Stimulated activated CD8-positive, alpha-beta memory T cell treated with anti-CD3 and anti-CD28 coated beads, Interleukin-4, amount 100 ng/mL, for 4 hours (primary cell): ENCODE measurements around the gene WDR70.
"Not testable (repeated sequence)": the region's sequence is repeated elsewhere in the genome, so short reads cannot be mapped to it uniquely, and the experiment has no call there.

ENCODE experiments used
- DNase-seq, 2 donors: peaks; one replicate each; pipeline ENCODE4 v3.0.0-alpha.2; 2020; ENCODE audit warnings: low read depth in 2 of 2, low spot score in 1 of 2

The WDR70 gene

DNA sequence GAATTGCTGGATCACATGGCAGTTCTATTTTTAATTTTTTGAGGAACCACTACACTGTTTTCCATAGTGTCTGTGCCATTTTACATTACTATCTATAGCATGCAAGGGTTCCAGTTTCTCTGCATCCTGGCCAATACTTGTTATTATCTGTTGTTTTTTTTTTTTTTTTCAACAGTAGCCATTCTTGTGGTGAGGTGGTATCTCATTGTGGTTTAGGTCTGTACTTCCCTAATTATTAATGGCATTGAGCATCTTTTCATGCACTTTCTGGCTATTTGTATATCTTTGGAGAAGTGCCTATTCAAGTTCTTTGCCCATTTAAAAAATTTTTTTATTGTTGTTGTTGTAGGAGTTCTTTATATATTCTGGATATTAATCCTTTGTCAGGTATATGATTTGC, 363.0 kb downstream of the WDR70 start:
- DNase-seq = no peak

DNA sequence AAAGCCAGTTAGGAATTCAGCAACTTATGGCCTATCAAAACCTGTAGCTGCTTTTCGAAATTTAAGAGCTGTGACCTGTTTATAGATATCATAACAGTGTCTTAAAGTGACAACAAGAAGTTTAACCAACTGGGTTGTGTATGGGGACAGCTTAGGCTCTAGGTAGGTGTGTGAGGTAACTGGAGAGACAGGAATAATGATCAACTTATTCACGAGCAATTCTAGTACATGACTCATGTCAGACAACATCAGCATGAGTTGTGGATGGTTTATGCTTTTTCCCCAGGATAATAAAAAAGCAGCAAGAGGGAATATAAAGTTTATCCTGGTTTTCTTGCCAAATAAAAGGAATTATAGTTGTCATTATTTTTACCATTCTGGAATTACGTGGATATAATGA, 372.1 kb downstream of the WDR70 start:
- no peak for DNase-seq

DNA sequence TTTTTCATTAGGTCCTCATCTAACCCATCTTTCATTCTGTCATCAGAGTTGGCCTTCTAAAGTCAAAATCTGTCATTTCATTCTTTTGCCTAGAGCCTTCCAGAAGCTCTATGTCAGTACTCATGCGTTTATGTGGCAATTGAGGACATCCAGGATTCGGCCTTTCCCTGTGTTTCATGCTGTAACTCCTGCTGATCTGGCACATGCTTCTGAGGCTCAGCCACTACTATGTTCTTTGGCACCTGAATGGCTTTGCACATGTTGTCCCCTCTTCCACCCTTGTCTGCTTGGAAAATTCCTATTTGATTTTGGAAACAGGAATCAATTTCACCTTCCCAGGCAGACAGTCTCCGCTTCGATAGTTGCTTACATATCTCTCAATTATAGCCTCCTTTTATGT, 375.9 kb downstream of the WDR70 start:
- DNase-seq = no peak

DNA sequence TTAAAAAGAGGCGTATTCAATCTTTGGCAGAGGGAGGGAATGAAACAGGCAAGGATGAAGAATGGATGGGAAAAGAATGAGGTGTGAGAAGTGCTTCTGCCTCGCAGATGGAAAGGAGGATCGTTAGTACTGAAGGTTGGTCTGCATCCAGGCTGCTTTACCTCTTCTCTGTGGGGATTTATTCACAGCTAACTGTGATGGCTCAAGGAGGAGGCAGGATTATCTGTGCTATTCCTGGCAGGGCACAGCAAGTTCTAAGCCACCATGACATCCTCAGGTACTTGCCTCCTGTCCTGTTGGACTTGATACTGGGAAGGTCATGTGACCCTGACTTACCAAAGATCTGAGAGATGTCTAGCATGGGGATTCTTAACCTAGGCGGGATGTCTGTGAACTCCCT, 376.5 kb downstream of the WDR70 start:
- no peak for DNase-seq

DNA sequence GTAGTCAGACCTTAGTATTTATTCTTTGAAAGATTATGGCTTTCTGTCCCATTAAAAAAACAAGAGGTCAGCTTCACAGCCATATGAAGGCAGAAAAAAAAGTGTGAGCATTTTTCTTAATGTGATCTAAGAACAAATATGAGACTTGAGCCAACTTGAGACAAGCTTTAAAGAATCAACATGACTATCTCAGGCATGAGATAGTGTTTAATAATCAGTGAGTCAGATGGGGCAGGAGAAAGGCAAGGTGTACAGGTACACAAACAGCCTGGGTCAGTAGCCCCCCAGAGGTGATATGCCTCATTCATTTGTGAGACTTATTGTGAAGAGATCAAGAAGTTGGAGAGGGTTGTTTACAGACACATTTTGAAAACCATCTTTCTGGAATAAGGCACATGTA, 377.1 kb downstream of the WDR70 start:
- no peak for DNase-seq

DNA sequence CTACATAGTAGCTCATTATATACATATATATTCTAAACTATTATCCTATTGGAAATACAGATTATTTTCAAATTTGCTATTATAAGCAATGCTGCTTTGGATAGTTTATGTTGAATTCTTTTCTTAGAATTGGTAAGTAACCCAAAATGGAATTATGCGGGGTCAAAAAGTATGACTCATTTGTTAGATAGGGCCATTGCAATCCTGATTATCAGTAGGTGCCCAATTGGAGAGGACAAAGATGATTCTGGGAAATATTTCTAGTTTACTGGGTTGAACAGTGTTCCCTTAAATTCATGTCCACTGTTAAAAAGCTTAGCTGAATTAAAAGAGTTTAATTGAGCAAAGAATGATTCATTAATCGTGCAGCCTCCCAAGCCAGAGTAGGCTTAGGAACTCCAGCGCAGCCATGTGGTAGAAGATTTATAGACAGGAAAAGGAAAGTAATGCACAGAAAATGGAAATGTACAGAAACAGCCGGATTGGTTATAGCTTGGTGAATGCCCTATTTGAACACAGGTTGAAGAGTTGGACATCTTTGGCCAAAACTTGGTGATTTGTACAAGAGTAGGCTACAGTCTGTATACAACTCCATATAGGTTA, 379.0 kb downstream of the WDR70 start:
- DNase-seq = no peak

DNA sequence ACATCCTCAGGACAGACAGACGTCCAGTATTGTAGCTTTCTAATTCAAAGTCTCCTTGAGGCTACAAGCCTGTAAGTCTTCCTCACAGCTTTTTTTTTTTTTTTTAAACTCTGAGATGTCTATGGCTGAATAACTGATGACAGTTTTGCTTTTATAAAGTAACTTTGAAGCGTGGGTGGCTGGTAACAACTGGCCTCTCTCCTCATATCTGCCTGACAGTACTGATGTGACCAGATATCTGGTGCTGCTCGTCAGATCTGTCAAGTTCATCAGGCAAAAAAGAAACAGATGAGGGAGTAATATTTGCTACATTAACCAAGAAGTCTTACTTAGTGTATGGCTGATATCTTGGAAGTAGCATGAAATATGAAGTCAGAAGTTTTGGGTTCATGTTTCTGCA, 388.1 kb downstream of the WDR70 start:
- DNase-seq = no peak

DNA sequence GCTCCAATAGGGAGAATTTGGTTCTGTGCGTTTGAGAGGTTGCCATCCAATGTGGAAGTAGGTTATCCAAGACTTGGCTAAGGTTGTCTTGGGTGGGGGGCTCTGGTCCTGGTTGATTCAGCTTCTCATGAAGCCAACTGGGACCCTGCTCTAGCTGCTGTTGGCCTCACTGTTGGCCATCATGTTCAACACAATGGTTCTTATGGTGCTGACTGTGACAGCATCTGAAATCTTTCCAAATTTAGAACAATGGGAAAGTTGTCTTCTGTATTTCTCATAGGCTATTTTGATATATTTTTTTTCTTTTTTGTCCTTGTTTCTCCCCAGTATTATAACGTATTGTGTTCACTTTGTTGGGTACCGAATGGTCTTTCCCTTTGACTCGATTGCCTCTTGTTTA, 388.8 kb downstream of the WDR70 start:
- DNase-seq = no peak

DNA sequence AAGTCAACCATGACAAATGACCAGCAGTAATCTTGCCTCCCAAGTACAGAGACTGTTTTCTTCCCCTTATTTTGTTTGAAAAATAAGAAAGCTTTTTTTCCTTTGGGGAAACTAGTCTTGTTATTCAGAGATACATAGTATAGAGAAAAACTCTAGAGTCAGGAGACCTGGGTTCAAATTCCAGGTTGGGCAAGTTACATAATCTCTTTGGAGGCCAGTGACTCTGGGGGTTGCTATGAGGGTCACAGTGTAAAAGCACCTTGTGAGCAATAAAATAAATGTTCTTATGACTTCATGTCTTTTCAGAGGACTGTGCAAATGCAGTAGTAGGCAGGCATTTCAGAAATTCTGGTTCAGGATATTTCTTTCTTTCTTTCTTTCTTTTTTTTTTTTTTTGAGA, 389.3 kb downstream of the WDR70 start:
- DNase-seq = no peak

DNA sequence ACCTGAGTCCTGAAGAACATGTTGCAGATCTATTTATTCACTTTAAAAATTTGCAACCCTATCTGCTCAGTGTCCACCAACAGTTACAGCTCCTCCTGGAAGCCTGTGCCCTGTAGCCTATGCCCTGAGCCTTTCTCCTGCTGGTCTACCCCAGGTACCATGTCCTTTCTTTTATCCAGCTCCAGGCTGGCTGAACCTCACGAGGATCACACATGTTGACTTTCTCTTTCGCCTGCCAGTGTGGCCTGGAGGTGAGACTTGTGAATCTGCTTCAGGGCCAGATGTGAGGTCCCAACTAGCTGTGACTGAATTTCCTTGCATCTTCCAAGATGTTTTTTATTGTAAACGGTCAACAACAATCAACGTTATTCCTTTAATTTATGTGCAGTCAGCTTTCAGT, 390.0 kb downstream of the WDR70 start:
- DNase-seq = no peak

DNA sequence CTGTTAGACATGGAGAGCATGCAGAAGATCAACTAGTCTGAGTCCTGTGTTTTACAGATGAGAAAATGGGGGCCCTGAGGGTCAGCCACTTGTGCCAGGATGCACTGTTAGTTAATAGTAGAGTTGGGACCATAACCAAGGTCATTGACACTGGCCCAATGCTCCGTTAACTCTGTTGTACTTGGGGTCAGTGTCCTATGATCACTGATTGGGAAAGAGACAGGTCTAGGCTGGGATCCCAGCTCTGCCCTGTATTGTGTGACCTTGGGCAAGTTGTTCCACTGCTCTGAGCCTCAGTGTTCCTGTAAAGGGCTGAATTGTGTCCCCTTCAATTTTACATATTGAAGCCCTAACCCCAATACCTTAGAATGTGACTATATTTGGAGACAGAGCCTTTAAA, 390.7 kb downstream of the WDR70 start:
- DNase-seq = no peak

DNA sequence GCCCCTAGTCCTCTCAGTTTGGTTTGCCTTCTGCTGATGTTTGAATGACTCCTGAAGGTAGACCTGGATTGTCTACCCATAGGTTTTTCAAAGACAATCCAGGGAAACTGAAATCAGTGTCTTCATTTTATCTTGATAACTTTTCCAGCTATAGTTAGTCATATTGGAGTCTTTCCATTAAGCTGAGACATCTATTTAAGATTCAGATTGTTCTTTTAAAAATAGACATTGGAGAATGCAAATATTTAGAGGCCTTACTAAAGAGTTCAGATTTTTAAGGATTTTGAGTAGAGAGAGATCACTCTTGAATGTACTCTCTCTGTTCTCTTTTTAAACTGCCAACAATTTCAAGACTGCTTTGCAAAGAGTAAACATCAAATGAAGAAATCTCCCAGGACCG, 391.7 kb downstream of the WDR70 start:
- DNase-seq = no peak

DNA sequence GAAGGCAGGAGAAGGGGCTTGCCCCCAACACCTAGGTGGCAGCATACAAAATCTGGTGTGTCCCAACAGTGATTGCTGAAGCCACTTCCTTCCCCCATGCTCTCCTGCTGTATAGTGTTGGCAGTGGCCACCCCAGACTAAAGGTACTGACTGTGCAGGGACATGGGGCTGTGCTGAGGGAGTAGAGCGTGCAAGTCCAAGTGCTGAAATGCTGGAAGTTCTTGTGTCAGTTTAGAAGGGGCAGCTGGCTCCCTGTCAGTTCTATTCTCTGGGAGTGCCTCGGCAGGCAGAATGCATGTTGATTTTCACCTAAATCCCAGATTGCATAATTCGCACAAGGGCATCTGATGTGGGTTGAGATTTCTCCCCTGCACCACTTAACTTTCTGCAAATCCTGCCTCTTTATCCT, 392.1 kb downstream of the WDR70 start:
- no peak for DNase-seq

DNA sequence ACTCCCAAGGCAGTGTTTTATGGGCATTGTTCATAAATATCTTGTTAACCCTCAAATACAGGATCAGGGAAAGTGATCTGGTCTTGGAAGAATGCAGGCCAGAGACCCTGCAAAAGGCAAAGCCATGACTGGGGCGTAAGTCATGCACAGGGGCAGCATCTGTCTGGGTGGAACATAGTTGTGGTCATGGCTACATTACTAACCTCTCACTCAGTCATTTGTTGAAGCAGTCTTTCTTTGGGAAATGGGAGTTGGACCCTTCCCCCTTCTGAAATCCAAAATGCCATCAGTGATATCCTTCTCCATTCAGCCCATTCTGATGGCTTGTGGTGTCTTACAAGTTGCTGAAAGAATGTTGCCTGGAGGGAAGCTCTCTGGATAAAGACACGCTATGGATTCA, 392.6 kb downstream of the WDR70 start:
- no peak for DNase-seq

DNA sequence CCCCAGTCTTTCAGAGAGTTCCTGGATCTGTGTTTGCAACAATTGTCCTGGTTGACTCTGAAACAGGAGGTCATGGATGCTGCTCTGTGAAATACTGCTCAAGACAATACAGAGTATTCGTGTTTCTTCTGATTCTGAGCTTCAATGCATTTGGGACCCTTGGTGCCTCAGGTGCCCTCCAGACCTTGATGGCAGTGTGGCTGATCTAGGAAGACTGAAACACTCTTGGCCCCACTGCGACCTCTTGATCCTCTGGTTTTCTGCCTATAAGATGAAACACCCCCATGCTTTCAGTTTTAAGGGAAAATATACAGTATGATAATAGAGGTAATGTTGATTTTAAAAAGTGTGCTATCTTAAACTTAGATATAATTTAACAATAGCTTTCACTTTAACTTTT, 393.1 kb downstream of the WDR70 start:
- no peak for DNase-seq

DNA sequence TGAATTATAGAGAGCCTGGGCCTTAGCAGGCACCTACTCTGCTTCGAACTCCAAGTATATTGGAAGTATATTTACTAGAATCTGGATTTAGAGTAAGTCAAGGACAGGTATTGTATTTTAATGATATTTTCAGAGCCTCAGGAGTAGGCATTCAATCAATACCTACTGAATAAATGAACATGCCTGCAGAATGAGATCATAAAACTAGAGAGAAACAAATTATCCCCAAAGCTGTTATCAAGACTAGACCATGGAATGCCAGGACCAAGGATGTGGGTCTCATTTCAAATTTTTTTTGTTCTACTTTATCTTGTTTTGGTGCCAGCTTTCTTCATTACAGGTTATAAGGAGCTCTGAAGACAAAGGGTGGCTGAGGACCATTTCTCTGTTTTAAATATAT, 394.7 kb downstream of the WDR70 start:
- DNase-seq = no peak

DNA sequence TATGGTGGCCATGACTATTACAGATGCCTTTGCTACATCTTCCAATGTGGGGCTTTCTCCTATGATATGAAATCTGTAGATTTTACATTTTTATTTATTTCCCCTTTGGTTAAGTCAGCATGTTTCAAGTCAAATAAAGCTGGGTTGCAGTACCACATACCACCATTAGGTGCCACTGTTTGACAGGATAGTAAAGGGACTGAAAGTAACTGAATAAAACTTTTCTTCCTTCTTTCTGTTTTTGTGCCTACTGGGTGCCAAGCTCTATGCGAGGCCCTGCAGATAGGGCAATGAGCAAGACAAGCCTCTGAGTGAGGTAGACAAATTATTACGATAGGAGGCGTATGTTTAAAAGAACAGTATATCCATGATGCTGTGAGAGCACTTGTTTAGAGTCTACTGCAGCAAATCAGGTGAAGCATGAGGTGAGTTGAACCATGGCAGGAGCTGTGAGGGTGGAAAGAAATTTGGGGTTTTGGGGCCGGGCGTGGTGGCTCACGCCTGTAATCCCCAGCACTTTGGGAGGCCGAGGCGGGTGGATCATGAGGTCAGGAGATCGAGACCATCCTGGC, 395.9 kb downstream of the WDR70 start:
- no peak for DNase-seq

DNA sequence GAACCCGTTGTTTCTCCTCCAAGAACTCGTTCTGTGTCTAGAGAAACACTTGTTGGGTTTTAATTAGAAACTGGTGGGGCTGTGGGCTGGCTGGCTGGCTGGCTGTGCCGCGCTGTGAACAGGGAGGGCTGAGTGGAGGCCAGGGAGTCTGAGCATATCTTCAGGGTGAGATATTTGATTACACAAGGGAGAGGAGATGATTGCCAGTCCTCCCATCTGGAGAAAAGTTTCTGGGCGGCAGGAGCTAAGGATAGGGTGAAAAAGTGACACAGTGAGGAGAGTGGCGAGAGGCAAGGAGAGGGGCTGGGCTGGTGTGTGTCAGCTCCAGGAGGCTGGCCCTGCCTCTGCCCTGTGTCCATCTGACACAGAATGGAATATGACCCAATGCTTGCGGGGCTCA, 397.7 kb downstream of the WDR70 start:
- no peak for DNase-seq

DNA sequence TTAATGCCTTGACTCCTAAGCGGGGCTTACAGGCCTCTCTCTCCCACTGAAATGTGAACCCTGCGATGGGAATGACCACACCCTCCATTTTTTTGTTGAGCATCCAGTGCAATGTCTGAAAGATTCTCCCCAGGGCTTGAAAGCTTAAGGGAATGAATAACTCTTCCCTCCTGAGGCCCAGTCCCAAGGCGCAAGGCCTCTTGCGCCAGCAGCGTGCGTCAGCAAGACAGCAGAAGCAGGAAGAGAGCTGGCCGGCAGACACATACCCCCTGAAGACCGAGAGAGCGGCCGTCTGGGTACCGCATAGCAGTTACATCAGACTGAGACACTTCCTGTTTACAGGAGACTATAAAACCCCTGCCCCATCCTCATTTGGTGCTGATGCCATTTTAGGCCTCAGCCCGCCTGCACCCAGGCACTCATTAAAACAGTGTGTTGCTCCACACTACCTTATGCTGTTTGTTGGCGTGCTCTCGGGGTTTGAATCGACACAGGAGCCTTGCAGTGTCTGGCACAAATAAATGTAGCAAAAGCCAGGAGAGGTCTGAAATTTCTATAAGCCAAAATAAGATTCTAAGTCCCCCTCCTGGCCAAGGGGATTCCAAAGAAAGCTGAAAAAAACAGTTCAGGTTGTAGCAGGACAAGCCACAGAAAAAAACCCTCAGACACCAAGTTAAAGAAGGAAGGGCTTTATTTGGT, 398.5 kb downstream of the WDR70 start:
- no peak for DNase-seq

DNA sequence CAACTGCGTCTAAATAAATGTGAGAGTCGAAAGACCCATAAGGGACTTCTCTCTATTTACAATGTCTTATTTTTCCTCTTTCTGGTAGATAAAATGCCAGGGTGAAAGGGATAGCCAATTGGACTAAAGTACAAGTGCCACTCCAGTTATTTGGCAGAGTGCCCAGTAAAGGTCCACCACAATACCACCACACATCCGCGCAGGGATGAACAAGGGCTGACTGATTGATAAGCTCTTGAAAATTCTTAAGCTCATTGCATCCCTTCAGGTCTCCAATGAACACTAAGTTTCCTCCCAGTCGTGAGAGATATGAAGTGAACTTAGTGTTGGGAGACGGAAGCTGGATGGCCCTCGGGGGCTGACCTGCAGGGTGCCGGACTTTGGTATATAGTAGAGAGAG, 402.3 kb downstream of the WDR70 start:
- DNase-seq = not testable (repeated sequence)

DNA sequence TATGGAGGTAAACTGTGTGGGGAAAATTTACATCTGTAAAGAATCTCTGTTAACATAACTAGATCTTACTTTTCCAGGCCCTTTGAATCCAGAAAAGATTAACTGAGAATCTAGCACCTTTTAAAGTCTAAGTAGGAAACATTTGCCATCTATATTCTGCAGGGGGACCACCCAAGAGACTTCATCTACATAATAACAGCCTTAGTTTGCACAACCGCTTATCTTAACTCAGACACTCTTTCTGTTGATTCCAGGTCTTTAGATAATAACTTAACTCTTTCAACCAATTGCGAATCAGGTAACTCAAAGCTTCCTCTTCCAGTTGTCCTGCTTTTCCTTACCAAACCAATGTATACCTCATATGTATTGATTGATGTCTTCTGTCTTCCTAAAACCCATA, 407.3 kb downstream of the WDR70 start:
- DNase-seq = no peak

DNA sequence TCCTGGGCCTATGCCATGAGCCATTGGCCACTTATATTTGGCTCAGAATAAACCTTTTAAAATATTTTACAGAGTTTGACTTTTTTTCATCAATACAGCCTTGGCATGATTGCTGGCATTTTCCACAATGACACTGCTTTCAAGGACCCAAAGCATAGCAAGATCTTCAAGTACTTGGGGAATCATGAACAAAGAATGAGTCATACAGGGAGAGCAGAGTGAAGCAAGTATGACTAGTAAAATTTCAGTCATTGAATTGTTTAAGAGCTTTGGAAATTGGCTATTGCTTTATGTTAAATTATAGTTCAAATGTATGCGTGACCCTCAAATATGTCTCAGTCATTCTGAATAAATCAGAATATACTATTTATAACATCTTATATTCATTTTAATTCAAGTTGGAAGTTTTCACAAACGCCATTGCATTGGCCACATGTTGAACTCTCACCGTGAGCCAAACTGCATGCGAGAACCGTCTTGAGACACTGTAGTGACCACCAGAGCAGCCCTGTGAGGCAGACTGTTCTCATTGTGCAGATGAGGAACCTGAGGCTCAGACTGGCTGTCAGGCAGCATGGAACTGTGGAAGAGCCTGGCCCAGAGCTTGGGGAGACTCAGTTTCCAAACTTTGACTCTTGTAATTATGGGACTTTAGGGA, 407.9 kb downstream of the WDR70 start:
- DNase-seq = no peak
